GM23338 (cell line): ENCODE results near the gene GCSH. TPM values are rescaled to one million over a fixed set of nuclear protein-coding genes. Genes with fewer than 3 reads are reported as not detected.

Source experiments
- ATAC-seq: fragments of 200-7000 bp; cut with Tn5 transposase; 3 replicates; pipeline ENCODE4 v1.9.1; 2020
- DNase-seq: peaks from one replicate; pipeline ENCODE4 v3.0.0-alpha.2; 2015; ENCODE audit warnings: low spot score
- H2AFZ ChIP-seq: fragments of 200-600 bp; sonication (generic); 2 replicates; pipeline ENCODE4 v1.8.0; 2016; ENCODE audit warnings: antibody characterized with exemption, mild to moderate bottlenecking, moderate library complexity
- H3F3A ChIP-seq: fragments of 200-600 bp; sonication (generic); replicated peaks from 2 replicates; pipeline ENCODE4 v1.8.0; 2017; ENCODE audit warnings: antibody characterized with exemption, mixed run types, low read depth
- H3K27ac ChIP-seq: fragments of 200-600 bp; sonication (generic); 2 replicates; pipeline ENCODE4 v1.6.1; 2016; ENCODE audit warnings: low read depth
- H3K27me3 ChIP-seq: fragments of 200-600 bp; sonication (generic); 2 replicates; pipeline ENCODE4 v1.8.0; 2016; ENCODE audit warnings: mild to moderate bottlenecking, mixed run types, moderate library complexity; ENCODE audit not compliant: insufficient read depth
- H3K36me3 ChIP-seq: fragments of 200-600 bp; sonication (generic); 2 replicates; pipeline ENCODE4 v1.8.0; 2016; ENCODE audit warnings: mild to moderate bottlenecking; ENCODE audit not compliant: insufficient read depth
- H3K4me1 ChIP-seq: fragments of 200-600 bp; sonication (generic); 2 replicates; pipeline ENCODE4 v1.8.0; 2016; ENCODE audit warnings: mild to moderate bottlenecking, moderate library complexity; ENCODE audit not compliant: insufficient read depth
- H3K4me2 ChIP-seq: fragments of 200-600 bp; sonication (generic); 2 replicates; pipeline ENCODE4 v1.7.1; 2017; ENCODE audit warnings: mixed run types
- H3K4me3 ChIP-seq: fragments of 200-600 bp; sonication (generic); 2 replicates; pipeline ENCODE4 v1.6.1; 2016; ENCODE audit warnings: mixed run types
- H3K79me2 ChIP-seq: fragments of 200-600 bp; sonication (generic); replicated peaks from 2 replicates; pipeline ENCODE4 v1.8.0; 2017; ENCODE audit warnings: mild to moderate bottlenecking; ENCODE audit not compliant: insufficient read depth
- H3K9me2 ChIP-seq: fragments of 200-600 bp; sonication (generic); 2 replicates; pipeline ENCODE4 v1.8.0; 2017; ENCODE audit not compliant: insufficient read depth
- H4K20me1 ChIP-seq: fragments of 200-600 bp; sonication (generic); replicated peaks from 2 replicates; pipeline ENCODE4 v1.8.0; 2017; ENCODE audit warnings: mild to moderate bottlenecking; ENCODE audit not compliant: insufficient read depth
- H3K27ac Mint-ChIP-seq: 2 replicates; pipeline ENCODE4 v1.8.0; 2020; ENCODE audit warnings: inconsistent platforms, mild to moderate bottlenecking, moderate library complexity, mixed read lengths
- H3K27me3 Mint-ChIP-seq: 3 replicates; pipeline ENCODE4 v1.8.0; 2022; ENCODE audit warnings: low read depth, mild to moderate bottlenecking, moderate library complexity, mixed read lengths, inconsistent platforms; ENCODE audit not compliant: insufficient read depth, poor library complexity
- H3K36me3 Mint-ChIP-seq: 3 replicates; pipeline ENCODE4 v1.8.0; 2021; ENCODE audit warnings: low read depth, mild to moderate bottlenecking, inconsistent platforms, moderate library complexity, mixed read lengths
- H3K4me1 Mint-ChIP-seq: 3 replicates; pipeline ENCODE4 v1.8.0; 2020; ENCODE audit warnings: mild to moderate bottlenecking, inconsistent platforms, mixed read lengths
- H3K4me3 Mint-ChIP-seq: 3 replicates; pipeline ENCODE4 v1.8.0; 2021; ENCODE audit warnings: moderate library complexity, mild to moderate bottlenecking, inconsistent platforms, mixed read lengths
- H3K9me3 Mint-ChIP-seq: 3 replicates; pipeline ENCODE4 v1.8.0; 2020; ENCODE audit warnings: moderate library complexity, mild to moderate bottlenecking, inconsistent platforms, mixed read lengths
- CREB1 ChIP-seq: fragments of 250-450 bp; sonication (Bioruptor Pico); IDR thresholded peaks from 2 replicates; pipeline ENCODE4 v1.5.0; 2020; ENCODE audit warnings: low read depth, mild to moderate bottlenecking, moderate library complexity
- CTCF ChIP-seq, 2 experiments: fragments of 200-600 bp in 1 of 2; sonication (generic) in 1 of 2; conservative IDR thresholded peaks; 2 replicates each; pipeline versions ENCODE4 v1.5.1 to v1.6.1; 2016 to 2017; ENCODE audit warnings: antibody characterized with exemption in 2 of 2, low read depth in 2 of 2, mild to moderate bottlenecking in 2 of 2, moderate library complexity in 1 of 2
- ETS1 ChIP-seq: IDR thresholded peaks from 2 replicates; pipeline ENCODE4 v1.6.1; 2016; ENCODE audit warnings: antibody characterized with exemption
- EZH2 ChIP-seq: fragments of 200-600 bp; sonication (generic); IDR thresholded peaks from one replicate; pipeline ENCODE4 v1.8.0; 2017; ENCODE audit warnings: antibody characterized with exemption, mild to moderate bottlenecking, low read depth; ENCODE audit not compliant: unreplicated experiment
- EZH2phosphoT487 ChIP-seq: fragments of 200-600 bp; sonication (generic); IDR thresholded peaks from one replicate; pipeline ENCODE4 v1.8.1; 2018; ENCODE audit warnings: antibody characterized with exemption; ENCODE audit not compliant: unreplicated experiment
- JUNB ChIP-seq: IDR thresholded peaks from one replicate; pipeline ENCODE4 v1.6.1; 2016; ENCODE audit warnings: antibody characterized with exemption; ENCODE audit not compliant: unreplicated experiment
- NANOG ChIP-seq: IDR thresholded peaks from 2 replicates; pipeline ENCODE4 v1.6.1; 2016; ENCODE audit warnings: antibody characterized with exemption, borderline replicate concordance
- POLR2AphosphoS5 ChIP-seq: IDR thresholded peaks from 2 replicates; pipeline ENCODE4 v1.6.1; 2016; ENCODE audit warnings: antibody characterized with exemption, low read depth
- REST ChIP-seq: IDR thresholded peaks from one replicate; pipeline ENCODE4 v1.6.1; 2018; ENCODE audit warnings: antibody characterized with exemption; ENCODE audit not compliant: unreplicated experiment
- STAT1 ChIP-seq: IDR thresholded peaks from one replicate; pipeline ENCODE4 v1.6.1; 2016; ENCODE audit warnings: antibody characterized with exemption; ENCODE audit not compliant: unreplicated experiment
- ZNF114 ChIP-seq: fragments of 250-450 bp; sonication (Bioruptor Pico); IDR thresholded peaks from 2 replicates; pipeline ENCODE4 v1.5.0; 2020; ENCODE audit warnings: mild to moderate bottlenecking, moderate library complexity
- ZNF331 ChIP-seq: fragments of 250-450 bp; sonication (Bioruptor Pico); IDR thresholded peaks from 2 replicates; pipeline ENCODE4 v1.5.0; 2020; ENCODE audit warnings: low read depth, mild to moderate bottlenecking, moderate library complexity
- ZNF462 ChIP-seq: fragments of 250-450 bp; sonication (Bioruptor Pico); IDR thresholded peaks from 2 replicates; pipeline ENCODE4 v1.5.0; 2020; ENCODE audit warnings: mild to moderate bottlenecking, moderate library complexity
- polyA plus RNA-seq: library from polyadenylated mRNA; unstranded; fragments of >200 nt; fragmentation: Nextera tagmentation; extraction: Ambion mirVana; gene quantifications from 2 replicates; pipeline ENCODE4 v1.2.1, GENCODE V29; 2016
- total RNA-seq: library from RNA; depleted of rRNA; stranded (reverse); fragments of >200 nt; shearing (Covaris generic); gene quantifications from 2 replicates; pipeline ENCODE4 v1.2.3, GENCODE V29; 2014

The GCSH gene
- total and polyA plus RNA-seq, 2 experiments from 2014 or later: 118 to 389 TPM

GRCh38 chr16:81137754-81138153 is 41.6 kb upstream of the GCSH start:
- H3K4me3 Mint-ChIP-seq: no peak overlapping the region
- Histone ChIP-seq H3K79me2 (no peaks in the 10 kb centered on the region), H4K20me1 (no peaks in the 10 kb centered on the region), H3K36me3 (no peaks in the 10 kb centered on the region), H3F3A (no peaks in the 10 kb centered on the region), H3K4me2 (no peak overlapping the region), H2AFZ (peak overlapping the region; percentile 86; the same call in 1 of the 2 replicates), H3K4me3 (no peak overlapping the region), H3K9me2 (no peaks in the 10 kb centered on the region), H3K27ac (no peak overlapping the region), H3K4me1 (peaks cover 10% of the 10 kb centered on the region; the same call in 1 of the 2 replicates), H3K27me3 (no peaks in the 10 kb centered on the region)
- no peaks in the 10 kb centered on the region for H3K9me3 Mint-ChIP-seq
- DNase-seq (no peak), ATAC-seq (no peak)
- no peak overlapping the region for H3K27ac Mint-ChIP-seq
- H3K4me1 Mint-ChIP-seq: peaks cover 15% of the 10 kb centered on the region
- no peaks in the 10 kb centered on the region for H3K36me3 Mint-ChIP-seq
- TF ChIP-seq EZH2 (no peak), STAT1 (no peak), CREB1 (no peak), NANOG (no peak), JUNB (no peak), CTCF (conservative IDR thresholded peaks at IDR 0.05; ENCODE audit: low read depth in 2 of 2) (no peak), POLR2AphosphoS5 (no peak), ZNF331 (CRISPR knock-in tag) (no peak), ETS1 (no peak), ZNF114 (CRISPR knock-in tag) (no peak), EZH2phosphoT487 (no peak), ZNF462 (CRISPR knock-in tag) (no peak), REST (no peak)
- peaks cover 2% of the 10 kb centered on the region for H3K27me3 Mint-ChIP-seq
